BJ (cell line): ENCODE results near the gene EIF4A2. TPM values are rescaled to one million over a fixed set of nuclear protein-coding genes. Genes with fewer than 3 reads are reported as not detected.

Experiments used
- CTCF ChIA-PET: fragments of 350-600 bp; formaldehyde crosslinking; extraction: SDS; loops from one replicate; lab custom pipeline; 2021; ENCODE audit warnings: antibody characterized with exemption, inconsistent platforms; lab: Yijun Ruan, JAX
- POLR2A ChIA-PET: fragments of 300-600 bp; sonication (Branson Sonifier 250); formaldehyde crosslinking; extraction: SDS; loops from one replicate; lab custom pipeline; 2021; ENCODE audit warnings: antibody characterized with exemption; lab: Charles Lee
- DNase-seq: peaks from one replicate; pipeline ENCODE4 v3.0.0-alpha.2; 2011; ENCODE audit warnings: low read depth
- H3K27me3 ChIP-seq: 2 replicates; pipeline ENCODE4 v1.6.0; 2011; ENCODE audit warnings: low read length; ENCODE audit not compliant: control insufficient read depth, insufficient read depth
- H3K36me3 ChIP-seq: 2 replicates; pipeline ENCODE4 v1.5.1; 2011; ENCODE audit warnings: low read length; ENCODE audit not compliant: control insufficient read depth, insufficient read depth
- H3K4me3 ChIP-seq: 2 replicates; pipeline ENCODE4 v1.5.1; 2011; ENCODE audit warnings: low read depth, mild to moderate bottlenecking, control low read depth, low read length
- CTCF ChIP-seq: IDR thresholded peaks from 2 replicates; pipeline ENCODE4 v1.5.1; 2011; ENCODE audit warnings: low read depth, mild to moderate bottlenecking, control low read depth, inconsistent platforms, low read length, moderate library complexity; ENCODE audit not compliant: insufficient read depth
- polyA minus RNA-seq: library from RNA; depleted of rRNA, polyadenylated mRNA; stranded (reverse); fragments of >200 nt; gene quantifications from 2 replicates; pipeline ENCODE4 v1.2.3, GENCODE V29; 2011; rRNA and poly(A)+ RNA removed
- polyA plus RNA-seq: library from polyadenylated mRNA; depleted of rRNA; stranded (reverse); fragments of >200 nt; gene quantifications from 2 replicates; pipeline ENCODE4 v1.2.3, GENCODE V29; 2011; rRNA removed

The EIF4A2 gene
- polyA plus RNA-seq (210 and 511 TPM in 2 replicates), polyA minus RNA-seq (120 and 163 TPM in 2 replicates)

- Histone ChIP-seq H3K4me3 (peak within 1 kb of the TSS; percentile 93), H3K27me3 (no peaks in the 10 kb centered on the region), H3K36me3 (peaks cover 12% of the 10 kb centered on the region)
- DNase-seq, result no peak
- TF ChIP-seq CTCF, result no peak
- POLR2A ChIA-PET, result interaction anchor here (0.6 to 1.4 kb wide), 3 partner anchors 11 to 676 kb away, joined by 4 to 10 read pairs (median 5); no protein-coding TSS in a partner anchor
- CTCF ChIA-PET, result interaction anchor here (1.0 to 1.8 kb wide), 4 partner anchors 9 to 356 kb away, joined by 3 to 10 read pairs (median 4); partner anchors contain the start of gene RPL39L
Observed at GRCh38 chr3:186783058-186783730, at the start of gene EIF4A2. EIF4A2 (plus strand) TSS chr3:186783577; CDS start chr3:186783611, 34 bp downstream.

- H3K27me3 ChIP-seq, result no peaks in the 10 kb centered on the region
- H3K4me3 ChIP-seq, result no peak overlapping the region
- no peak for TF ChIP-seq CTCF
- no peaks in the 10 kb centered on the region for H3K36me3 ChIP-seq
- ChIA-PET POLR2A (no interaction called here), CTCF (interaction anchor here (0.6 kb wide), 1 partner anchor 8 kb away, joined by 3 read pairs; no protein-coding TSS in a partner anchor)
- no peak for DNase-seq
Observed at GRCh38 chr3:186742618-186743380, 40.6 kb upstream of the EIF4A2 start.

GRCh38 chr3:186743666-186744065, 39.7 kb upstream of the EIF4A2 start:
- TF ChIP-seq CTCF, result no peak
- Histone ChIP-seq H3K27me3 (no peaks in the 10 kb centered on the region), H3K4me3 (no peak overlapping the region), H3K36me3 (no peaks in the 10 kb centered on the region)
- ChIA-PET CTCF (no interaction called here), POLR2A (no interaction called here)
- DNase-seq, result no peak

- peak; percentile 46 for DNase-seq
- Histone ChIP-seq H3K36me3 (no peaks in the 10 kb centered on the region), H3K4me3 (no peak overlapping the region), H3K27me3 (no peaks in the 10 kb centered on the region)
- POLR2A ChIA-PET, result no interaction called here
- no peak for TF ChIP-seq CTCF
- CTCF ChIA-PET, result no interaction called here
Observed at GRCh38 chr3:186746008-186746407, 37.4 kb upstream of the EIF4A2 start.

GRCh38 chr3:186750316-186750715, 33.1 kb upstream of the EIF4A2 start:
- no peaks in the 10 kb centered on the region for H3K36me3 ChIP-seq
- ChIA-PET POLR2A (no interaction called here), CTCF (no interaction called here)
- H3K27me3 ChIP-seq, result no peaks in the 10 kb centered on the region
- no peak for DNase-seq
- TF ChIP-seq CTCF, result no peak
- no peak overlapping the region for H3K4me3 ChIP-seq
